ENCODE results near the gene NFKBIL1. TPM values are rescaled to one million over a fixed set of nuclear protein-coding genes. Genes with fewer than 3 reads are reported as not detected.
A peak's percentile ranks its signal among the peaks of the same experiment; 100 is the strongest.

NFKBIL1 gene
- total and polyA plus RNA-seq, 10 of the 15 experiments (the other 5 are each of a cell fraction or from before 2014, with no cell fraction given): 0.19 to 15.1 (median 7.0) TPM

GRCh38 chr6:31572041-31572911, 24.9 kb downstream of the NFKBIL1 start, which contains the start of gene LTA (continued):
- no peak for TF ChIP-seq ZNF274 (IDR thresholded peaks at IDR 0.05; ENCODE audit: insufficient read depth, insufficient read length)
- peak; percentile 32 for TF ChIP-seq MYC (IDR thresholded peaks at IDR 0.05; ENCODE audit: insufficient read depth, insufficient read length, insufficient replicate concordance, low read length, severe bottlenecking)
- no peak for TF ChIP-seq ZZZ3 (IDR thresholded peaks at IDR 0.05; ENCODE audit: control insufficient read depth, insufficient read length, low read depth)
- peak; percentile 74; the same call in 1 of the 2 replicates for TF ChIP-seq TBL1XR1 (IDR thresholded peaks at IDR 0.05; ENCODE audit: low read depth, low read length)
- TF ChIP-seq CREM (IDR thresholded peaks at IDR 0.05; ENCODE audit: low read depth): no peak
- TF ChIP-seq SMARCA5 (IDR thresholded peaks at IDR 0.05): no peak
- TF ChIP-seq TCF3 (IDR thresholded peaks at IDR 0.05; ENCODE audit: borderline replicate concordance, insufficient read depth, low read depth, low read length): peak; percentile 83
- TF ChIP-seq, protein P1, sequence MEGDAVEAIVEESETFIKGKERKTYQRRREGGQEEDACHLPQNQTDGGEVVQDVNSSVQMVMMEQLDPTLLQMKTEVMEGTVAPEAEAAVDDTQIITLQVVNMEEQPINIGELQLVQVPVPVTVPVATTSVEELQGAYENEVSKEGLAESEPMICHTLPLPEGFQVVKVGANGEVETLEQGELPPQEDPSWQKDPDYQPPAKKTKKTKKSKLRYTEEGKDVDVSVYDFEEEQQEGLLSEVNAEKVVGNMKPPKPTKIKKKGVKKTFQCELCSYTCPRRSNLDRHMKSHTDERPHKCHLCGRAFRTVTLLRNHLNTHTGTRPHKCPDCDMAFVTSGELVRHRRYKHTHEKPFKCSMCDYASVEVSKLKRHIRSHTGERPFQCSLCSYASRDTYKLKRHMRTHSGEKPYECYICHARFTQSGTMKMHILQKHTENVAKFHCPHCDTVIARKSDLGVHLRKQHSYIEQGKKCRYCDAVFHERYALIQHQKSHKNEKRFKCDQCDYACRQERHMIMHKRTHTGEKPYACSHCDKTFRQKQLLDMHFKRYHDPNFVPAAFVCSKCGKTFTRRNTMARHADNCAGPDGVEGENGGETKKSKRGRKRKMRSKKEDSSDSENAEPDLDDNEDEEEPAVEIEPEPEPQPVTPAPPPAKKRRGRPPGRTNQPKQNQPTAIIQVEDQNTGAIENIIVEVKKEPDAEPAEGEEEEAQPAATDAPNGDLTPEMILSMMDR (IDR thresholded peaks at IDR 0.05 in 2 of 3, conservative IDR thresholded peaks at IDR 0.05 in 1 of 3; ENCODE audit: control insufficient read depth in 2 of 3, extremely low read depth in 1 of 3, insufficient read depth in 1 of 3, low read depth in 3 of 3, low read length in 3 of 3): no peak
- no peak for TF ChIP-seq ZNF384 (IDR thresholded peaks at IDR 0.05; ENCODE audit: borderline replicate concordance, low read depth, low read length)
- TF ChIP-seq, protein P2, sequence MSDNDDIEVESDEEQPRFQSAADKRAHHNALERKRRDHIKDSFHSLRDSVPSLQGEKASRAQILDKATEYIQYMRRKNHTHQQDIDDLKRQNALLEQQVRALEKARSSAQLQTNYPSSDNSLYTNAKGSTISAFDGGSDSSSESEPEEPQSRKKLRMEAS (IDR thresholded peaks at IDR 0.05; ENCODE audit: low read depth, low read length): 0 out of 2 replicates have a peak, but pooled peaks have one; percentile 56
- peak; percentile 63 for TF ChIP-seq PBX3 (IDR thresholded peaks at IDR 0.05; ENCODE audit: insufficient replicate concordance, low read depth, low read length)
- peak in 1 of 2 experiments; percentile 64; a peak in 2 of 4 replicates for TF ChIP-seq BHLHE40 (IDR thresholded peaks at IDR 0.05; ENCODE audit: borderline replicate concordance in 1 of 2, low read depth in 2 of 2, low read length in 1 of 2)
- peak; percentile 64; the same call in 1 of the 2 replicates for TF ChIP-seq MXI1 (IDR thresholded peaks at IDR 0.05; ENCODE audit: low read depth, low read length)
- no peak for TF ChIP-seq BMI1 (IDR thresholded peaks at IDR 0.05; ENCODE audit: borderline replicate concordance)
- TF ChIP-seq, protein P3, sequence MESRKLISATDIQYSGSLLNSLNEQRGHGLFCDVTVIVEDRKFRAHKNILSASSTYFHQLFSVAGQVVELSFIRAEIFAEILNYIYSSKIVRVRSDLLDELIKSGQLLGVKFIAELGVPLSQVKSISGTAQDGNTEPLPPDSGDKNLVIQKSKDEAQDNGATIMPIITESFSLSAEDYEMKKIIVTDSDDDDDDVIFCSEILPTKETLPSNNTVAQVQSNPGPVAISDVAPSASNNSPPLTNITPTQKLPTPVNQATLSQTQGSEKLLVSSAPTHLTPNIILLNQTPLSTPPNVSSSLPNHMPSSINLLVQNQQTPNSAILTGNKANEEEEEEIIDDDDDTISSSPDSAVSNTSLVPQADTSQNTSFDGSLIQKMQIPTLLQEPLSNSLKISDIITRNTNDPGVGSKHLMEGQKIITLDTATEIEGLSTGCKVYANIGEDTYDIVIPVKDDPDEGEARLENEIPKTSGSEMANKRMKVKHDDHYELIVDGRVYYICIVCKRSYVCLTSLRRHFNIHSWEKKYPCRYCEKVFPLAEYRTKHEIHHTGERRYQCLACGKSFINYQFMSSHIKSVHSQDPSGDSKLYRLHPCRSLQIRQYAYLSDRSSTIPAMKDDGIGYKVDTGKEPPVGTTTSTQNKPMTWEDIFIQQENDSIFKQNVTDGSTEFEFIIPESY (IDR thresholded peaks at IDR 0.05): no peak
- no peak for TF ChIP-seq ZNF217 (IDR thresholded peaks at IDR 0.05)
- no peak for TF ChIP-seq SP1 (IDR thresholded peaks at IDR 0.05; ENCODE audit: low read depth, low read length)
- TF ChIP-seq MTA3 (IDR thresholded peaks at IDR 0.05; ENCODE audit: borderline replicate concordance, low read length): no peak
- TF ChIP-seq TARDBP (IDR thresholded peaks at IDR 0.05; ENCODE audit: borderline replicate concordance): no peak
- no peak for TF ChIP-seq ELK1 (IDR thresholded peaks at IDR 0.05; ENCODE audit: low read depth, low read length)
